ENCODE results near the gene DAGLB.
"Not testable (repeated sequence)": the region's sequence is repeated elsewhere in the genome, so short reads cannot be mapped to it uniquely, and the experiment has no call there.

Gene DAGLB

DNA sequence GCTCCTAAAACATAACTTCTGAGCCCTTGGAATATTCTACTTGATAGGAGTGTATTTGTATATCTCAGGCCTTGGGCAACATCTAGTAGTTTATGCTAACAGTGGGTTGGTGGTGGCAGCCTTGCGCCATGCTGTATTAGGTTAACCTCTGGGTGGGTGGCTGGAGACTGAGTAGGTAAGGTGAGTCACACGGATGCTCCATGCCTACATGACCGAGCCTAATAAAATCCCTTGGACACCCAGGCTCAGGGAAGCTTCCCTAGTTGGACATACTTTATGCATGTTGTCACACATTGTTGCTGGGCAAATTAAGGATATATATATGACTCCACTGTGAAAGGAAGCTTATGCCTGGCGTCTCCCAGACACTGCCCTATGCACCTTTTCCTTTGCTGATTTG lies 6.0 kb upstream of the DAGLB start:
- H3K79me2 ChIP-seq (ENCODE audit: control insufficient read depth, low read length), result peaks cover 4% of the 10 kb centered on the region; the same call in 1 of the 2 replicates
- H3K27me3 ChIP-seq (ENCODE audit: control insufficient read depth, low read length), result no peaks in the 10 kb centered on the region
- H3K4me2 ChIP-seq (ENCODE audit: low read length), result no peak overlapping the region
- no peaks in the 10 kb centered on the region for H3K9me2 ChIP-seq (replicated peaks; ENCODE audit: control insufficient read depth, low read length)
- no peaks in the 10 kb centered on the region for H3K9me3 ChIP-seq (ENCODE audit: control insufficient read depth, insufficient read depth, low read length)
- H3K27ac ChIP-seq (ENCODE audit: low read depth, low read length), result no peak overlapping the region
- H3K4me1 ChIP-seq (ENCODE audit: control insufficient read depth, low read length), result peaks cover 14% of the 10 kb centered on the region
- H4K20me1 ChIP-seq (ENCODE audit: control insufficient read depth, insufficient read depth, low read depth, low read length), result no peaks in the 10 kb centered on the region
- no peaks in the 10 kb centered on the region for H3K36me3 ChIP-seq (ENCODE audit: control insufficient read depth, low read length)
- peaks cover 1% of the 10 kb centered on the region; the same call in 1 of the 2 replicates for H3F3A ChIP-seq (ENCODE audit: control insufficient read depth, insufficient read depth)
- no peak overlapping the region for H3K4me3 ChIP-seq (ENCODE audit: low read length)
- TF ChIP-seq, protein P1, sequence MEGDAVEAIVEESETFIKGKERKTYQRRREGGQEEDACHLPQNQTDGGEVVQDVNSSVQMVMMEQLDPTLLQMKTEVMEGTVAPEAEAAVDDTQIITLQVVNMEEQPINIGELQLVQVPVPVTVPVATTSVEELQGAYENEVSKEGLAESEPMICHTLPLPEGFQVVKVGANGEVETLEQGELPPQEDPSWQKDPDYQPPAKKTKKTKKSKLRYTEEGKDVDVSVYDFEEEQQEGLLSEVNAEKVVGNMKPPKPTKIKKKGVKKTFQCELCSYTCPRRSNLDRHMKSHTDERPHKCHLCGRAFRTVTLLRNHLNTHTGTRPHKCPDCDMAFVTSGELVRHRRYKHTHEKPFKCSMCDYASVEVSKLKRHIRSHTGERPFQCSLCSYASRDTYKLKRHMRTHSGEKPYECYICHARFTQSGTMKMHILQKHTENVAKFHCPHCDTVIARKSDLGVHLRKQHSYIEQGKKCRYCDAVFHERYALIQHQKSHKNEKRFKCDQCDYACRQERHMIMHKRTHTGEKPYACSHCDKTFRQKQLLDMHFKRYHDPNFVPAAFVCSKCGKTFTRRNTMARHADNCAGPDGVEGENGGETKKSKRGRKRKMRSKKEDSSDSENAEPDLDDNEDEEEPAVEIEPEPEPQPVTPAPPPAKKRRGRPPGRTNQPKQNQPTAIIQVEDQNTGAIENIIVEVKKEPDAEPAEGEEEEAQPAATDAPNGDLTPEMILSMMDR (IDR thresholded peaks at IDR 0.05; ENCODE audit: low read depth, low read length, poor library complexity, severe bottlenecking), result no peak
- TF ChIP-seq EZH2phosphoT487 (IDR thresholded peaks at IDR 0.05; ENCODE audit: borderline replicate concordance, low read length), result no peak

DNA sequence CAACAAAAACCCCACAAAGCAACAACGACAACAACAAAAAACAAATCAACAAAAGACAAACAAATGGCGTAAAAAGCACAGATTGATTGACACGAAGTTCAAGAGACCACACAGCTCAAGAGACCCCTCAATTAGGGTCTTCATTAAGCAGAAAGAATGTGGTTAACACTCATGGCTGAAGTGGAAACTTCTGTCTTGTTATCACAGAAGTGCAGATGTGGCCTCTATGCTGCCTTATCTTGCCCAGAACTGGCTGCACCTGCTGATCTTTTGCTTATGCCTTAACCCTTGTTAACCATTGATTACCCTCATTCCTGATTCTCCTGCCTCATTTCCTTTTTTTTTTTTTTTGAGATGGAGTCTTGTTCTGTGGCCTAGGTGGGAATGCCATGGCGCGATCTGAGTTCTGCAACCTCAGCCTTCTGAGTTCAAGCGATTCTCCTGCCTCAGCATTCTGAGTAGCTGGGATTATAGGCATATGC lies 3.5 kb upstream of the DAGLB start:
- H3K9me2 ChIP-seq (replicated peaks; ENCODE audit: control insufficient read depth, low read length), result no peaks in the 10 kb centered on the region
- no peaks in the 10 kb centered on the region for H4K20me1 ChIP-seq (ENCODE audit: control insufficient read depth, insufficient read depth, low read depth, low read length)
- H3K27ac ChIP-seq (ENCODE audit: low read depth, low read length), result no peak overlapping the region
- no peaks in the 10 kb centered on the region for H3K9me3 ChIP-seq (ENCODE audit: control insufficient read depth, insufficient read depth, low read length)
- H3K79me2 ChIP-seq (ENCODE audit: control insufficient read depth, low read length), result peaks cover 23% of the 10 kb centered on the region
- TF ChIP-seq EZH2phosphoT487 (IDR thresholded peaks at IDR 0.05; ENCODE audit: borderline replicate concordance, low read length), result no peak
- TF ChIP-seq, protein P1 (IDR thresholded peaks at IDR 0.05; ENCODE audit: low read depth, low read length, poor library complexity, severe bottlenecking), result no peak
- no peaks in the 10 kb centered on the region for H3K27me3 ChIP-seq (ENCODE audit: control insufficient read depth, low read length)
- H3K4me3 ChIP-seq (ENCODE audit: low read length), result no peak overlapping the region
- peaks cover 22% of the 10 kb centered on the region for H3K4me1 ChIP-seq (ENCODE audit: control insufficient read depth, low read length)
- no peaks in the 10 kb centered on the region; the same call in 1 of the 2 replicates for H3F3A ChIP-seq (ENCODE audit: control insufficient read depth, insufficient read depth)
- peaks cover 4% of the 10 kb centered on the region; the same call in 1 of the 2 replicates for H3K36me3 ChIP-seq (ENCODE audit: control insufficient read depth, low read length)
- H3K4me2 ChIP-seq (ENCODE audit: low read length), result no peak overlapping the region

DNA sequence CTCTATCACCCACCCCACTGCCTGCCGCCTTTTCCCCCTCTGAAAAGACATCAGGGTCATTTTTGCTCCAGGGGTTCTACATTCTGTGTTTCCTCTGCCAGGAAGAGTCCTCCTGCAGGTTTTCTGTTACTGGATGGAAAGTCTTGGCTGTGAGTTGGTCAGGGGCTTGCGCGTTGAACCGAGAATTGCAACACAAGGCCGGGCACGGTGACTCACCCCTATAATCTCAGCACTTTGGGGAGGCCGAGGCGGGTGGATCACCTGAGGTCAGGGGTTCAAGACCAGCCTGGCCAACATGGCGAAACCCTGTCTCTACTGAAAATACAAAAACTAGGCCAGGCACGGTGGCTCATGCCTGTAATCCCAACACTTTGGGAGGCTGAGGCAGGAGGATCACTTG lies 2.8 kb upstream of the DAGLB start:
- Histone ChIP-seq H3K4me1 (ENCODE audit: control insufficient read depth, low read length) (peaks cover 18% of the 10 kb centered on the region), H3K79me2 (ENCODE audit: control insufficient read depth, low read length) (peaks cover 28% of the 10 kb centered on the region)
- H3K9me3 ChIP-seq (ENCODE audit: control insufficient read depth, insufficient read depth, low read length); H3F3A ChIP-seq (ENCODE audit: control insufficient read depth, insufficient read depth); H3K4me2 ChIP-seq (ENCODE audit: low read length); H3K27ac ChIP-seq (ENCODE audit: low read depth, low read length); H3K4me3 ChIP-seq (ENCODE audit: low read length); H3K36me3 ChIP-seq (ENCODE audit: control insufficient read depth, low read length); H3K27me3 ChIP-seq (ENCODE audit: control insufficient read depth, low read length); H3K9me2 ChIP-seq (replicated peaks; ENCODE audit: control insufficient read depth, low read length); H4K20me1 ChIP-seq (ENCODE audit: control insufficient read depth, insufficient read depth, low read depth, low read length): not testable (repeated sequence)

DNA sequence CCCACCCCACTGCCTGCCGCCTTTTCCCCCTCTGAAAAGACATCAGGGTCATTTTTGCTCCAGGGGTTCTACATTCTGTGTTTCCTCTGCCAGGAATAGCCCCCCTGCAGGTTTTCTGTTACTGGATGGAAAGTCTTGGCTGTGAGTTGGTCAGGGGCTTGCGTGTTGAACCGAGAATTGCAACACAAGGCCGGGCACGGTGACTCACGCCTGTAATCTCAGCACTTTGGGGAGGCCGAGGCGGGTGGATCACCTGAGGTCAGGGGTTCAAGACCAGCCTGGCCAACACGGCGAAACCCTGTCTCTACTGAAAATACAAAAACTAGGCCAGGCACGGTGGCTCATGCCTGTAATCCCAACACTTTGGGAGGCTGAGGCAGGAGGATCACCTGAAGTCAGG lies 2.1 kb upstream of the DAGLB start:
- H4K20me1 ChIP-seq (ENCODE audit: control insufficient read depth, insufficient read depth, low read depth, low read length); H3K9me3 ChIP-seq (ENCODE audit: control insufficient read depth, insufficient read depth, low read length); H3K27ac ChIP-seq (ENCODE audit: low read depth, low read length); H3F3A ChIP-seq (ENCODE audit: control insufficient read depth, insufficient read depth); H3K9me2 ChIP-seq (replicated peaks; ENCODE audit: control insufficient read depth, low read length); H3K27me3 ChIP-seq (ENCODE audit: control insufficient read depth, low read length); H3K4me3 ChIP-seq (ENCODE audit: low read length); H3K4me2 ChIP-seq (ENCODE audit: low read length): not testable (repeated sequence)
- H3K79me2 ChIP-seq (ENCODE audit: control insufficient read depth, low read length), result peaks cover 31% of the 10 kb centered on the region
- peaks cover 14% of the 10 kb centered on the region for H3K4me1 ChIP-seq (ENCODE audit: control insufficient read depth, low read length)
- peaks cover 15% of the 10 kb centered on the region for H3K36me3 ChIP-seq (ENCODE audit: control insufficient read depth, low read length)
